ENCODE results near the gene GALNT2. TPM values are rescaled to one million over a fixed set of nuclear protein-coding genes. Genes with fewer than 3 reads are reported as not detected.

The GALNT2 gene
- total and polyA plus RNA-seq, 9 of the 15 experiments (the other 6 are each of a cell fraction or from before 2014, with no cell fraction given): 1.6 to 106 (median 51.9) TPM

DNA sequence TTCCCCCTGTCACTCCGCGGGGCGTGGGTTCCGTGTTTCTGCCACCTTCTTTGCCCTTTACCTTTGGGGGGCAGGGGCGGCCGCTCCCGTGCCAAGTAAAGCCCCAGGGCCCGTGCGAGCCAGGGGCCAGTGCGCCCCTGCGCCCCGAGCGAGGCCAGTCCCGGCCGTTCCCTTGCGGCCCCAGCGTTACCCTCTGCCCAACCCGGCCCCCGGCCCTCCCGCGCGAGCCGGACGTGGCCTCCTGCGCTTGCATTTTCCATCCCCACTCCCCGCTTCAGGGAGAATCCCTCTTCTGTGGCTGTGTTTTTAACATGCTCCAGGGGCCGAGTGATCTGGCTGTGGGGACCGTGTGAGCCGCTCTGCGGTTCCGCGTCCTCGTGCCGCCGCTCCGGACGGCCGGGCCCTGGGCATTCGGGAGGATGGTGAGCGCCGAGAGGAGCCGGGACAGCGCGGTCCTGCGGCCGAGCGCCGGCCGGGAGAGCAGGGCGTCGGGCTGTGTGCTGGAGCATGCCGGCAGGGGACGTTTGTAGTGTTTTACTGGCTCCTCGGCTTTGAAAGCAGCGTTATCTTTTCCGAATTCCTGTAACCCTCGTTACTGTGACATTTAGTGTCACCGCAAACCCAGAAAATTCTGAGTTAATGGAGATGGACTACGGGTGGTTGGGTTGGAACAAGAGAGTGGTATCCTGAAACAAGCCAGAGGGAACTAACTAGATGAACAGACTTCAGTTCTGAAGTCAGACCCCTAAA is 1.0 kb downstream of the GALNT2 start (continued):
- no peak for TF ChIP-seq TAF1 (IDR thresholded peaks at IDR 0.05; ENCODE audit: control insufficient read depth, extremely low read depth, insufficient read depth, low read length, severe bottlenecking)
- 0 out of 2 replicates have a peak, but pooled peaks have one; percentile 23 for TF ChIP-seq ZBTB33 (CRISPR knock-in tag; IDR thresholded peaks at IDR 0.05)
- TF ChIP-seq BRF1 (IDR thresholded peaks at IDR 0.05; ENCODE audit: borderline replicate concordance, extremely low read depth, insufficient read length): no peak
- TF ChIP-seq ZNF445 (CRISPR knock-in tag; IDR thresholded peaks at IDR 0.05; ENCODE audit: low read depth): no peak
- TF ChIP-seq MEF2A (IDR thresholded peaks at IDR 0.05; ENCODE audit: control insufficient read depth, low read depth, low read length): no peak
- TF ChIP-seq ZNF551 (CRISPR knock-in tag; IDR thresholded peaks at IDR 0.05): no peak
- TF ChIP-seq HNRNPUL1 (IDR thresholded peaks at IDR 0.05; ENCODE audit: low read length): no peak
- TF ChIP-seq, protein P1, sequence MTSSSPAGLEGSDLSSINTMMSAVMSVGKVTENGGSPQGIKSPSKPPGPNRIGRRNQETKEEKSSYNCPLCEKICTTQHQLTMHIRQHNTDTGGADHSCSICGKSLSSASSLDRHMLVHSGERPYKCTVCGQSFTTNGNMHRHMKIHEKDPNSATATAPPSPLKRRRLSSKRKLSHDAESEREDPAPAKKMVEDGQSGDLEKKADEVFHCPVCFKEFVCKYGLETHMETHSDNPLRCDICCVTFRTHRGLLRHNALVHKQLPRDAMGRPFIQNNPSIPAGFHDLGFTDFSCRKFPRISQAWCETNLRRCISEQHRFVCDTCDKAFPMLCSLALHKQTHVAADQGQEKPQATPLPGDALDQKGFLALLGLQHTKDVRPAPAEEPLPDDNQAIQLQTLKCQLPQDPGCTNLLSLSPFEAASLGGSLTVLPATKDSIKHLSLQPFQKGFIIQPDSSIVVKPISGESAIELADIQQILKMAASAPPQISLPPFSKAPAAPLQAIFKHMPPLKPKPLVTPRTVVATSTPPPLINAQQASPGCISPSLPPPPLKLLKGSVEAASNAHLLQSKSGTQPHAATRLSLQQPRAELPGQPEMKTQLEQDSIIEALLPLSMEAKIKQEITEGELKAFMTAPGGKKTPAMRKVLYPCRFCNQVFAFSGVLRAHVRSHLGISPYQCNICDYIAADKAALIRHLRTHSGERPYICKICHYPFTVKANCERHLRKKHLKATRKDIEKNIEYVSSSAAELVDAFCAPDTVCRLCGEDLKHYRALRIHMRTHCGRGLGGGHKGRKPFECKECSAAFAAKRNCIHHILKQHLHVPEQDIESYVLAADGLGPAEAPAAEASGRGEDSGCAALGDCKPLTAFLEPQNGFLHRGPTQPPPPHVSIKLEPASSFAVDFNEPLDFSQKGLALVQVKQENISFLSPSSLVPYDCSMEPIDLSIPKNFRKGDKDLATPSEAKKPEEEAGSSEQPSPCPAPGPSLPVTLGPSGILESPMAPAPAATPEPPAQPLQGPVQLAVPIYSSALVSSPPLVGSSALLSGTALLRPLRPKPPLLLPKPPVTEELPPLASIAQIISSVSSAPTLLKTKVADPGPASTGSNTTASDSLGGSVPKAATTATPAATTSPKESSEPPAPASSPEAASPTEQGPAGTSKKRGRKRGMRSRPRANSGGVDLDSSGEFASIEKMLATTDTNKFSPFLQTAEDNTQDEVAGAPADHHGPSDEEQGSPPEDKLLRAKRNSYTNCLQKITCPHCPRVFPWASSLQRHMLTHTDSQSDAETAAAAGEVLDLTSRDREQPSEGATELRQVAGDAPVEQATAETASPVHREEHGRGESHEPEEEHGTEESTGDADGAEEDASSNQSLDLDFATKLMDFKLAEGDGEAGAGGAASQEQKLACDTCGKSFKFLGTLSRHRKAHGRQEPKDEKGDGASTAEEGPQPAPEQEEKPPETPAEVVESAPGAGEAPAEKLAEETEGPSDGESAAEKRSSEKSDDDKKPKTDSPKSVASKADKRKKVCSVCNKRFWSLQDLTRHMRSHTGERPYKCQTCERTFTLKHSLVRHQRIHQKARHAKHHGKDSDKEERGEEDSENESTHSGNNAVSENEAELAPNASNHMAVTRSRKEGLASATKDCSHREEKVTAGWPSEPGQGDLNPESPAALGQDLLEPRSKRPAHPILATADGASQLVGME (CRISPR knock-in tag; IDR thresholded peaks at IDR 0.05): peak; percentile 61; the same call in 1 of the 2 replicates
- peak; percentile 75 for TF ChIP-seq PCBP1 (IDR thresholded peaks at IDR 0.05; ENCODE audit: low read depth, low read length, poor library complexity, severe bottlenecking)
- TF ChIP-seq, protein P2, sequence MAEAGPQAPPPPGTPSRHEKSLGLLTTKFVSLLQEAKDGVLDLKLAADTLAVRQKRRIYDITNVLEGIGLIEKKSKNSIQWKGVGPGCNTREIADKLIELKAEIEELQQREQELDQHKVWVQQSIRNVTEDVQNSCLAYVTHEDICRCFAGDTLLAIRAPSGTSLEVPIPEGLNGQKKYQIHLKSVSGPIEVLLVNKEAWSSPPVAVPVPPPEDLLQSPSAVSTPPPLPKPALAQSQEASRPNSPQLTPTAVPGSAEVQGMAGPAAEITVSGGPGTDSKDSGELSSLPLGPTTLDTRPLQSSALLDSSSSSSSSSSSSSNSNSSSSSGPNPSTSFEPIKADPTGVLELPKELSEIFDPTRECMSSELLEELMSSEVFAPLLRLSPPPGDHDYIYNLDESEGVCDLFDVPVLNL (CRISPR knock-in tag; IDR thresholded peaks at IDR 0.05; ENCODE audit: low read depth): no peak
- no peak for TF ChIP-seq ARID1B (IDR thresholded peaks at IDR 0.05)
- TF ChIP-seq, protein P3, sequence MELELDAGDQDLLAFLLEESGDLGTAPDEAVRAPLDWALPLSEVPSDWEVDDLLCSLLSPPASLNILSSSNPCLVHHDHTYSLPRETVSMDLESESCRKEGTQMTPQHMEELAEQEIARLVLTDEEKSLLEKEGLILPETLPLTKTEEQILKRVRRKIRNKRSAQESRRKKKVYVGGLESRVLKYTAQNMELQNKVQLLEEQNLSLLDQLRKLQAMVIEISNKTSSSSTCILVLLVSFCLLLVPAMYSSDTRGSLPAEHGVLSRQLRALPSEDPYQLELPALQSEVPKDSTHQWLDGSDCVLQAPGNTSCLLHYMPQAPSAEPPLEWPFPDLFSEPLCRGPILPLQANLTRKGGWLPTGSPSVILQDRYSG (tag; conservative IDR thresholded peaks at IDR 0.05; ENCODE audit: low read depth): no peak
- TF ChIP-seq ESRRB (CRISPR knock-in tag; IDR thresholded peaks at IDR 0.05; ENCODE audit: borderline replicate concordance): no peak
- TF ChIP-seq HMG20A (CRISPR knock-in tag; conservative IDR thresholded peaks at IDR 0.05): no peak
- peak in 1 of 2 experiments; percentile 51; a peak in 3 of 4 replicates for TF ChIP-seq MAZ (CRISPR knock-in tag; conservative IDR thresholded peaks at IDR 0.05 in 1 of 2, IDR thresholded peaks at IDR 0.05 in 1 of 2)
- TF ChIP-seq TCF7L2 (IDR thresholded peaks at IDR 0.05; ENCODE audit: low read depth, low read length): no peak
- no peak for TF ChIP-seq MCM5 (IDR thresholded peaks at IDR 0.05; ENCODE audit: low read depth)

Measured in K562 (cell line).